ENCODE data around the gene CAMK1D. TPM values are rescaled to one million over a fixed set of nuclear protein-coding genes. Genes with fewer than 3 reads are reported as not detected.

The CAMK1D gene
- total and polyA plus RNA-seq, 2 donors (not counting 3 experiments of a cell fraction or from before 2014, with no cell fraction given), result 0.37 to 4.2 TPM

- Histone ChIP-seq H3K36me3 (ENCODE audit: control insufficient read depth in 2 of 2, extremely low read depth in 1 of 2, insufficient read depth in 2 of 2, low read length in 2 of 2) (no peaks in the 10 kb centered on the region), H3K4me3 (replicated peaks in 1 of 3; ENCODE audit: insufficient read depth in 1 of 3, low read depth in 1 of 3, low read length in 3 of 3) (no peak overlapping the region), H3K27me3 (ENCODE audit: control insufficient read depth in 2 of 2, insufficient read depth in 2 of 2, low read length in 2 of 2) (no peaks in the 10 kb centered on the region), H4K20me1 (replicated peaks; ENCODE audit: control insufficient read depth, extremely low read depth, insufficient read depth, low read length) (no peaks in the 10 kb centered on the region), H3K9me3 (replicated peaks; ENCODE audit: control insufficient read depth, insufficient read depth, low read length) (no peaks in the 10 kb centered on the region), H3K9me1 (replicated peaks; ENCODE audit: control insufficient read depth, extremely low read depth, insufficient read depth, low read length) (no peaks in the 10 kb centered on the region), H3K79me2 (ENCODE audit: control insufficient read depth, insufficient read depth, low read length) (no peaks in the 10 kb centered on the region), H3K27ac (ENCODE audit: insufficient read depth, low read depth, low read length) (no peak overlapping the region), H2AFZ (ENCODE audit: low read depth, low read length) (no peak overlapping the region), H3K4me1 (ENCODE audit: control insufficient read depth, extremely low read depth, insufficient read depth, low read length) (no peaks in the 10 kb centered on the region), H3K9ac (replicated peaks; ENCODE audit: extremely low read depth, insufficient read depth, low read length) (no peak overlapping the region), H3K4me2 (ENCODE audit: insufficient read depth, low read length) (no peak overlapping the region)
- intact Hi-C loops (cut with micrococcal nuclease), result no loop called here
- DNase-seq (ENCODE audit: low read depth, low spot score) (no peak), FAIRE-seq (no peak)
- BruUV-seq (replicated peaks), result no TSS peak
- no peak for TF ChIP-seq FOS (IDR thresholded peaks at IDR 0.05; ENCODE audit: borderline replicate concordance, insufficient read depth, low read length)
- TF ChIP-seq POLR2A (IDR thresholded peaks at IDR 0.05; ENCODE audit: low read depth, low read length), result no peak
- no peak for TF ChIP-seq CTCF (IDR thresholded peaks at IDR 0.05; ENCODE audit: extremely low read depth in 1 of 2, insufficient read depth in 1 of 2, low read depth in 1 of 2, low read length in 2 of 2)
- no peak for TF ChIP-seq MAX (IDR thresholded peaks at IDR 0.05; ENCODE audit: insufficient read depth, insufficient read length)
- no peak for TF ChIP-seq MYC (IDR thresholded peaks at IDR 0.05; ENCODE audit: low read depth, low read length)
- TF ChIP-seq EZH2 (IDR thresholded peaks at IDR 0.05; ENCODE audit: borderline replicate concordance, low read depth, low read length, severe bottlenecking), result no peak
- TF ChIP-seq GATA2 (IDR thresholded peaks at IDR 0.05; ENCODE audit: insufficient read depth, insufficient read length, low read depth, low read length), result no peak
- TF ChIP-seq POLR2AphosphoS5 (IDR thresholded peaks at IDR 0.05; ENCODE audit: insufficient read depth, low read depth, low read length), result no peak
- TF ChIP-seq JUN (IDR thresholded peaks at IDR 0.05; ENCODE audit: borderline replicate concordance, insufficient read depth, insufficient read length, low read depth), result no peak
- dilution Hi-C loops (cut with MboI; ENCODE audit: extremely low pct_ligation_motif_present, low sequenced_read_pairs), result no loop called here
- POLR2A ChIA-PET, result no interaction called here
- CTCF ChIA-PET, result no interaction called here
Observed at GRCh38 chr10:12341526-12341925, 7.8 kb upstream of the CAMK1D start.

Measured in endothelial cell of umbilical vein (primary cell).